ENCODE measurements around the gene PPM1E.
"Not testable (repeated sequence)": the region's sequence is repeated elsewhere in the genome, so short reads cannot be mapped to it uniquely, and the experiment has no call there.

Gene PPM1E

GRCh38 chr17:58755577-58756245 lies at the start of gene PPM1E:
TSS of gene PPM1E (plus strand) at chr17:58755854.
- DNase-seq: peak; percentile 88

- no peak for DNase-seq
Observed at GRCh38 chr17:58706351-58707140, 49.1 kb upstream of the PPM1E start.

- DNase-seq: no peak
Observed at GRCh38 chr17:58710948-58711552, 44.6 kb upstream of the PPM1E start.

GRCh38 chr17:58722274-58722673 lies 33.4 kb upstream of the PPM1E start:
- no peak for DNase-seq

- DNase-seq: no peak
Observed at GRCh38 chr17:58722696-58723095, 33.0 kb upstream of the PPM1E start.

- no peak for DNase-seq
Observed at GRCh38 chr17:58728798-58729197, 26.9 kb upstream of the PPM1E start.

GRCh38 chr17:58730937-58731336 lies 24.7 kb upstream of the PPM1E start:
- DNase-seq: no peak

- DNase-seq: no peak
Observed at GRCh38 chr17:58734040-58734439, 21.6 kb upstream of the PPM1E start.

- DNase-seq: no peak
Observed at GRCh38 chr17:58734811-58735210, 20.8 kb upstream of the PPM1E start.

- DNase-seq: no peak
Observed at GRCh38 chr17:58741121-58741625, 14.5 kb upstream of the PPM1E start.

GRCh38 chr17:58747674-58748073 lies 8.0 kb upstream of the PPM1E start:
- no peak for DNase-seq

GRCh38 chr17:58749627-58750026 lies 6.0 kb upstream of the PPM1E start:
- not testable (repeated sequence) for DNase-seq

- no peak for DNase-seq
Observed at GRCh38 chr17:58753026-58753425, 2.6 kb upstream of the PPM1E start.

GRCh38 chr17:58755269-58755576 lies 431 bp upstream of the PPM1E start:
- no peak for DNase-seq

- no peak for DNase-seq
Observed at GRCh38 chr17:58756246-58757161, 850 bp downstream of the PPM1E start.

- no peak for DNase-seq
Observed at GRCh38 chr17:58757162-58757613, 1.5 kb downstream of the PPM1E start.

GRCh38 chr17:58758890-58759289 lies 3.2 kb downstream of the PPM1E start:
- DNase-seq: no peak

- peak; percentile 48 for DNase-seq
Observed at GRCh38 chr17:58759522-58759921, 3.9 kb downstream of the PPM1E start.

- no peak for DNase-seq
Observed at GRCh38 chr17:58760248-58760647, 4.6 kb downstream of the PPM1E start.

- DNase-seq: no peak
Observed at GRCh38 chr17:58763263-58763662, 7.6 kb downstream of the PPM1E start.

GRCh38 chr17:58764373-58764772 lies 8.7 kb downstream of the PPM1E start:
- DNase-seq: no peak

- not testable (repeated sequence) for DNase-seq
Observed at GRCh38 chr17:58778482-58778881, 22.8 kb downstream of the PPM1E start.

- no peak for DNase-seq
Observed at GRCh38 chr17:58779446-58779845, 23.8 kb downstream of the PPM1E start.

All from NCI-H524 treated with DMSO at 0.1 percent for 48 hours (cell line).